HK-2 (cell line): ENCODE measurements around the gene KSR1.

Experiments
- DNase-seq: peaks from one replicate; pipeline ENCODE4 v3.0.0-alpha.2; 2018; ENCODE audit not compliant: unreplicated experiment

The KSR1 gene

DNA sequence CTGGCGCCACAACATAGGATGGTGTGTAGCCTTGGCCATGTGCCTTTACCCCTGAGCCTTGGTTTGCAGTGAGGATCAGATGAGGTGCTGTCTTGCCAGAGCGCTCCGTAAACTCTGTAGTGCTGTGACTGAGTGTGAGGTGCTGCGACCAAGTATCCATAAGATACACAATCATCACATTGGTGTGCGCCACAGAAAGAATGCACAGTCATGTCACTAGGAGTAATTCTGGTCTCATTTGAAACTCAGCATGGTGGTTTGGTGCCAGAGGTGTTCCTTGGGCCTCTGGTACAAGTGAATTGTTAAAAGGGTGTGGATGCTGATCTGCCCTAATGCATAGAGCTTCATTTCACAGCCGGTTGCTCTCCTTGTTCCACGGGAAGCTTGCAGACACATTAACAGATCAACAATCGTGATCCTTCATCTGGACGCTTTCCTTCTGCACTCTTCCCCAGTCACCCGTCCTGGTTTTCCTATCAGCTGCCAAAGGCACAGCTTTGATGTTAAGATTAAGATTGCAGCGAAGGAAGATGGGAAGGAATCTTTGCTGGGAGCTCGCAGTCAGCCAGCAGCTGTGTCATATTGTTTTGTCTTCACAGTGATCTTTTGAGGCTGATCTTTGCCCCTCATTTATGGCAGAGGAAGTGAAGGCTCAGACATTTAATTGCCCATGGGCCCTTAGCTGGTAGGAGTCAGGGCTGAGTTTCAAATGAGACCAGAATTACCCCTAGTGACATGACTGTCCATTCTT lies 79.1 kb downstream of the KSR1 start:
- no peak for DNase-seq

DNA sequence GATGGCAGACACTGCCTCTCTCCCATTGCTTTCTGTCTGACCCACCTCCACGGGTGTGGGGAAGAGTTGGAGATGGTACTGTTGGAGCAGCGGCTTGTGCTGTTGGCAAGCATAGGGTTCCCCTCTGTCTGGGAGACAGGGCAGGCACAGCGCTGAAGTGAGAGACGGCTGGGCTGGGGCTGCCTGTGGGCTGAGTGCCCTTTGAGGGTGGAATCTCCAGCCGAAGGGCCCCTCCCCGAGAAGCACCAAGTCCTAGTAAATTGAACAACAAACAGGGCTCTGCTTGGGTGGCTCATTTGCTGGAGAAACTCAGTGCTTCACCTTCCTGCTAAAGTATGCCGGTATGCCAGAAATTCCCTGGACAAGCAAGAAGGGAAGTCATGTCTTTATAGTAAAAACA lies 79.7 kb downstream of the KSR1 start:
- no peak for DNase-seq

DNA sequence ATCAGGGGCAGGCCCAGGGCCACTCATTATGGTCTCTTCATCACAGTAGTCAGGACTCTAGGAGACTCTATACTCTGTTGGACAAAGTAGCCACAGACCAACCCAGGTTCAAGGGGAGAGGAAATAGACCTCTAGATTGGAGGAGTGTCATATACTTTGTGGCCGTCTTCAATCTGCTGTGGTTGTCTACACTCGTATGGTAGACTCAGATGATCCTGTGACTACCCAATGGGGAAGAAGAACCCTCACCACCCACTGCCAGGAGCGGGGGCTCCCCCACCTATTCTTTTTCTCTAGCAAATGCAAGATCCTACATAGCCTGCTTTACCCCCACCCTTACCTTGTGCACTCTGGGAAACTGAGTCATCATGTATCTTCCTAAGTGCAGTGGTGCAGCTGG lies 80.5 kb downstream of the KSR1 start:
- no peak for DNase-seq

DNA sequence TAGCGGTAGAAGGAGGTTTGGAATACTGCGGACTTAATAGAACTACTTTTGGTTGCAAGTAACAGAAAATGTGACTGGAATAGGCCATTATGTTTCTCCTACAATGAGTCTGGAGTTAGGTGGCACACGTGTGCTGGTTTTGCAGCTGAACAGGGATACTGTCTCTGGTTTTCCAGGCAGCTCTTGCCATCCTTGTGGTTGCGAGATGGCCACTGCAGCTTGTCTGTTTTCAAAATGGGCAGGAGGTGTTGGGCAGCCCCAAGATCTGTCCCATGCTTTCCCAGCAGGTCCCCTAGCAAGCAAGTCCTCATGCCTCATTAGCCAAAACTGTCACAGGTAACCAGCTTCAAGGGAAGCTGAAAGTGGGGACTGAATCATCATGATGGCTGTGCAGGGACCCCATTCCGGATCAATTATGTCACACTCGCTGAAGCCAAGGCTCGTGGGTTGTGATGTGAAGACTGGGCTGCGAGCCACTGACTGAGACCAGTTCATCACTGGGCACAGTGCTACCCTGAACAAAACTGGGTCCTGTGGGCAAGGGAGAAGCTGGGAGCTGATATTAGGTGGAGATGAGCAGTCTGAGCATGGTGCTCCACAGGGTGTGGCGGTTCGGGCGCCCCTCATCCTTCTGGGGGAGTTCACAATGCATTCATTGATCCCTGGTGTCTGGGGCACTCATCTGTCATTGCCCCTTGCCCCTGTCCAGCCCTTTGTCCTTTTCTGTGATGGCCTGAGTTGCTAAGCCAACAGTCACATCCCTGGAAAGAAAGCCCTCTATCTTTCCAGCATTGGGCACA lies 82.1 kb downstream of the KSR1 start:
- DNase-seq: no peak

DNA sequence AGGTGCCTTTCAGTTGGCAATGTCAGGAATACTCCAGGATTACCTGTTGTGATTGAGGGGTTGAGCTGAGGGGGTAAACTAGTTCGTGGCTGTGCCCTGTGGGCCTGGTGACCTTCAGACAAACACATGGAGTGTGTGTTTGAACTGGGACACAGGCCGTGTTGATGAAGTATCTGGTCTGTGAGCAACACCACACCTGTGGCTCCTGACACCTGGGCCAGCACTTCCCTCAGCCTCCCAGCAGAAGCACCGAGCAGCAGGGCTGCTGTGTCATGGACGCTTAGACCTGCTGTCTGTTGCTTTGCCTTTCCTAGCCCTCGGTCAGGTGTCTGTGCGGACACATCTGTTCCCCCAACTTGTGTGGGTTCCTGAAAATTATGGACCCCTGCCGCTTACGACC lies 82.9 kb downstream of the KSR1 start:
- no peak for DNase-seq

DNA sequence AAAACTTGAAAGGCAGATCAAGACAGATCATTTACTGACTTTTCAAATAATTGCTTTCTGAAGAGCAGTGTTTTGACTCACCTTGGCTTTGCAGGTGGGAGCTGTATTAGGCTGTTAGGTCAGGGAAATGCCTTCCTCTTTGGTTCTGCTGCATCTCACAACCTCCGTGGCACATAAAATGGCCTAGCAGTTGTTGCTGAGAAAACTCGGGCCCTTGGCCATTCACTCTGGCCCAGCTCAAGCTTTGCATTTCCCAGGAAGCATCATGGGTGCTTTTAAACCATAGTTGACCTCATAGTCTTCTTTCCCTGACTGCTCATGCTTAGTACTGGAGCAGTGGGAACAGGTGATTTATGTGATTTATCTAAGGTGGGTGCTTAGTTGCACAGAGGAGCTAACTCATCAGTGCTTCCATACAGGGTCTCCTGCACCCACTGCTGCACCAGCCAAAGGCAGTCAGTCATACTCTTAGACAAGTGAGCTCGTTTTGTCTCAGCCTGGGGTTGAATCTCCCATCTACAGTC lies 83.6 kb downstream of the KSR1 start:
- no peak for DNase-seq

DNA sequence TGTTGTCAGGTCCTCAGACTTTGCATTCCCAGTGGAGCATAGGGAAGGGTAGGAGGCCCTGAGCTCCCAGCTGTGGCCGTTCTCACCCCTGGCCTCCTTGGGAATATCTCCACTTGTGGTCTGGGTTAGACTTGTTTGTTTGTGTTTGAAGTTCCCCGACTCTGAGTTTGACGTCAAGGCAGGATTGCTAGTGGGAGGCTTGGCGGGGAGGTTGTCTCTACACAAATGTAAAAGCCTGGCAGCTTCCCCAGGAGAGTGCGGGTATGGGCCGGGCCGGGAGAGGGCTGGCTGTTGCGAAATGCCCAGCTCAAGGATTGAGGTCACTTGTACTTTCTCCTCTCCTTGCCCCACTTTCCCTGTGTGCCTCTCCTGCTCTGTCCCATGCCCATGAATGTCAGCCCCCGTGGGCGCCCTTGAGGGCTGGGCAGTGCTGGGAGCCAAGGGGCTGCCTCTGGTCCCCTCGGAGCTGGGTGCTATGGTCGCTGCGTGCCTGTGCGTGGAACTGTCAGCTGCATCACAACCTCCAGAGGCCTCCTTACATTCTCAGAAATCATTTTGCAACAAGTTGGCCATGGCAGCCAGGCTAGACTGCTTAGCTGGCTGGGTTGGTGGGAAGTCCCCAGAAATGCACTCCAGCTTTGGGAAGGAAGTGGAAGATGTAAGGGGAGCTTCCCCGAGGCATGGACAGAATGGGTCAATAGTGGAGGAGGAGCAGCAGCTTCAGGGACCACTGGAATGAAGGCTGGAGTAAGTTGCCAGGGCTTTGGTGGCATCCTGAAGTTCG lies 84.3 kb downstream of the KSR1 start:
- no peak for DNase-seq

DNA sequence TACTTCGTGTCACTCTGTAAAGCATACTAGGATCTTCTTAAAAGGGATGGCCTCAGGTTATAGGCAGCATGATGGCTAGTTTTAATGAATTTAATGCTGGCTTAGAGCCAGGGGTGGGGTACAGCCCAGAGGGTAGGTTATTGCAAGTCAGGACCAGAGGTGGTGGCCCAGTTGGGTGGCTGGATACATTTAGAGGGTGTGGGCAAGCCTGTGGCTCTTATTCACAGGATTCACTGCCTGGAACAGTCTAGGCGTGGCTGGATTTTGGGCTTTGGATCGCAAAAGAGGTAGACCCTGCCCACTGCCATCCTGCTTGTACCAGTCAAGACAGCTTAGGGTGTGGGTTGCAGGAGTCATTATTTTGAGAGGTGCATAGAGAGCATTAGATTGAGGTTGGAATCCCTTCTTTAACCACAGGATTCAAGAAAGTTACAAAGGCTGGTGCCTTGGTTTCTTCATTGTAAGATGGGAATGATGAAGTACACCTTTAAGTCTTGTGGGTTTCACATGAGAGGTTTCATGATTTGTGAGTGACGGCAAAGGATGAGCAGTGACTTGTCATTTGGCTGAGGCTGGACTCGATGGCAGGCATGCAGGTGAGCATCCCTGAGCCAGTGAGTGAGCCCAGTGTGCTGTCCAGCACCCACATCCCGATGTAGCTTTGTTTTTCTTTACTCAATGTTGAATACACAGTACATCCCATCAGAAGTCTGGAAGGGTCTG lies 85.2 kb downstream of the KSR1 start:
- no peak for DNase-seq

DNA sequence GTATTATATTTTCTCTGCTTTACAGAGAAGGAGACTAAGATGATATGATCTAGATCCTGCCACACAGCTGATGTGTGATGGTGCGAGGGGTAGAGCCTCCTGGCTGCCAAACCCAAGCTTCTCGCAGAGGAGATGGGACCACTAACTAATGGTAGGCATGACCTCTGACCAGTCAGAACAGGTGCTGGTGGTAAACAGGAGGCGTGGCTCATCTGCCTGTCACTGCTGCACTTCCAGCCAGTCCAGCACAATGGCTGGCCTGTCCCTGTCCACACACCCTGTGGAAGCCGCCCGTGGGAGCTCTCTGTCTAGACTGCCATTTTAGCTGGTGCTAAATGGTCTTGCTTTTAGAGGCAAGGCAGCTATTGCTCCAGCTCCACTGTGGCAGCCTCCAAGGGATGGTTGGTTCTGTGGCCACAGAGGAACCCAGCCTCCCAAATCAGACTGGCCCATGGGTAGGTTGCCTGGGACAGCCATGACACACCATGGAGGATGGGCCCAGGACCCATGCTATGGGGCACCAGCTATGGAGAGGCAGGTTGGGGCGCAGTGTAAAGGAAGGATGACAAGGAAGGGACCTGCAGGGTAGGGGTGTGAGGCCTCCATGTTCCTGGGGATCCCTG lies 86.7 kb downstream of the KSR1 start:
- DNase-seq: no peak

DNA sequence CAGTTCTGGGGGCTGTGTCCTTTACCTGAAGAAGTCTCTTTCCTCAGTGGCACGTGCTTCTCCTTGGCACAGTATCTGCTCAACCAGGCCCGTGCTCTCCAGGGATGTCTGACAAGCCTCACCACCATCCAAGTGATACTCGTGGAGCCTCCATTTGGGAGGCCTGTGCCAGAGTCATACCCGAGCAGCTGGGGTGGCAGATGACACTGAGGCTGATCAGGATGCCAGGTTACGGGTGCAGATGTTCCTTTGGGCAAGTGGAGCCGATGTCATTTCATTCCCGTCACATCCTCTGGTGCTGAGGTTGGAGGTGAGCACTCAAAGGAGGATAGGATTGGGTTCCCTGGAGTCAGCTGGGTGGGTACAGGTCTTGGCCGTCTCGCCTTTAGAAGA lies 87.2 kb downstream of the KSR1 start:
- no peak for DNase-seq

DNA sequence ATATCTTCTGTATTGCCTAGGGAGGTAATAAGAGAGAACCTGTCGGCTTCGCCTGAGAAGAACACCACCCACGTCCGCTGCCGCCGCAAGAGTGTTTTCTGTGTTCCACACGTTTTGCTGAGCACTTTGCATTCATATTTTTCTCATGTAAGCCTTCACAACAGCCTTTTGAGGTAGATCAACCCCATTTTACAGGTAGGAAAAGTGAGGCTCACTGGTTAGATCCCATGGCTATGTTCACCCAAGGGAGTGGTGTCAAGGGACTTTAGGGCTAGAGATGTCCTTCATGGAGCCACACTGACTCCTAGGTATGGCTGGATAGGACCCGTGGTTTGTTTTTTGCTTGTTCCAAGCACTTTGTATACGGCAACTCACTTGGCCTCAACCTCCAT lies 87.7 kb downstream of the KSR1 start:
- DNase-seq: no peak

DNA sequence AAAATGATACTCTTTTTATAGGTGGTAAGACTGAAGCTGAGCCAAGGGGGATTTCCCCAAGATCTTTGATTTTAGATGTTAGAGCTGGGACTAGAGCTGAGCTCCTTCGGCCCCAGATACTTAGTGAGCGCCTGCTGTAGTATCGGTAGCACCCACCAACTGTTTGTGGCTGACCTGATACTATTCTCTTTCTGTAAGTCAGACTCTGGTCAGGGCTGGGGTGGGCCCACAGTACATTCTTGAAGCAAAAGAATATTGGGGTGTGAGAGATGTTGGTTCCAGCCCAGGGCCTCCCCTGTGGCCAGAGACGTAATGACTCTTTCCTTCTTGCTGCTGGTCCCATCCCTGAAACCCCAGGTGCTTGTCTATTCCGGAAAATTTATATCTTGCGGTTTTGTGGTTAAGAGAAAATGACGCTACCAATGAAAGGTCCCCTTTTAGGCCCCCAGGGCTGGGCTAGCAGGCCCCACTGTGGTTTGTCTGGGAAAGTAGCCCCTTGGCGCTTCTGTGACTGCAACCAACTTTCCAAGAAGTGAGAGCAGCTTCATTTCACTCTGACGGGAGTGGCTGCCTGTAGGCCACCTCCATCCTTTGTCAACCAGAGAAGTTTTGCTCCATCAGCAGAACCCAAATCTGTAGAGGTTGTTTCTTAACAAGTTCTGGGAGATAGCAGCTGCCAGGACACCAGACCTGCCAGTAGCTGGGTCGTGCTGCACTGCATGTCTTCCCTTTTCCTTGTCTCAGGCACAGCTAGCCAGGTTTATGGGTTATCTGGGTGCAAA lies 88.3 kb downstream of the KSR1 start:
- DNase-seq: no peak

DNA sequence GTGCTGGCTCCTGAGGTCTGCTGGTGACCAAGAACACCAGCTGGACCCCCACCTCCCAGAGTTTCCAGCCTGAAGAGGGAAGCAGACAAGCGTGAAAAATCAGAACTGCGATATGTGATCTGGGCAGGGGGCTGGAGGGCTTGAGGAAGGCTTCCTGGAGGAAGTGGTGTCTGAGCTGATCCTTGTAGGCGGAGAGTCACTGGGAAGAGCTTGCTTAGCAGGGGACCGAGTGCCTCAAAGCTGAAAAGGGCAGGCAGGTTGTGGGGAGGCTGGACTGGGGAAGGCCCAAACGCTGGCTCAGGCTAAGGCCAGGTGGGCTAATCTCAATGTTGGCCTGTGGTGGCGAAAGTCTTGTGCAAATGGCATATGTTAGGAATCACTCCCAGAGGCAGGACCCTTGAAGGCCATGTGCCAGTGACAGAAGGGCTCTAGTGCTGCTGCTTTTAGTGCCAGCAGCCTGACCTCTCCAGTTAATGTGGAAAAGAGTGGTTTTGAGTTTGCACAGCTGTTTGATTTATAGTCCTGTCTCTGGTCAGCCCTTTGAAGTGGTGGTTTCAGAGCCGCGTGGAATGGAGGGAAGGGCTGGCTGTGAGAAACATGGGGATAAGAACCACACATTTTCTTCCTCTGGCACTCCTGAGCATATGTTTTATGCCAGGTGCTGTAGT lies 89.4 kb downstream of the KSR1 start:
- DNase-seq: no peak

DNA sequence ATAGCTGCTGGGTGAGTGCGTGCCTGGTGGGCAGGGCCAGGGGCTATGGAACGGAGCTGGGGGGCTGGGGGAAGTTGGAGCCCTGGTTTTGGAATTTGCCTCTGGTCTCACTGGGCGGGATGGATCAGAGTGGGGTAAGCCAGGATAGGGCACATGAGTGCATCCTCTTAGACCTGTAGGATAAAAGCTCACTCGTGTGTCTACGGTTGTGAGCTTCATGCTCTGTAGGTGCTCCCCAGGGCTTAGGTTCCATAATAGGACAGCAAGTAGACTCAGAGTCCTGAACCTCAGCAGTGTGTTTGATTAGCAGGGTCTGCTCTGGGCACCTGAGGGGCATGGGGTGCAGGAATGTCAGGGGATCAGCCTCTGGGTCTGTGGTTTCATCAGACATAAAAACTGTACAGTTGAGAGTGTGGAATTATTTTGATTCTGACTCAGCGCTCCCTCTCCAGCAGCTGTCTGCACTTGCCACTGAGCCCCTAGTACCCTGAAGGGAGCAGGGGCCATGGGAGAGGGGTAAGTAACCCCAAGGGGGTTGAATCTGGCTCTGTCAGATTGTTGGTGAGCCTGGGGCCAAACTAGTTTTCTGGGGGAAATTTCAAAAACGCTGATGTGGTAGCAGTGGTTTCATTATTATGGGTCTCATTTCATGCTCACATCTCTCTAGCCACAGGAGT lies 90.5 kb downstream of the KSR1 start:
- DNase-seq: no peak

DNA sequence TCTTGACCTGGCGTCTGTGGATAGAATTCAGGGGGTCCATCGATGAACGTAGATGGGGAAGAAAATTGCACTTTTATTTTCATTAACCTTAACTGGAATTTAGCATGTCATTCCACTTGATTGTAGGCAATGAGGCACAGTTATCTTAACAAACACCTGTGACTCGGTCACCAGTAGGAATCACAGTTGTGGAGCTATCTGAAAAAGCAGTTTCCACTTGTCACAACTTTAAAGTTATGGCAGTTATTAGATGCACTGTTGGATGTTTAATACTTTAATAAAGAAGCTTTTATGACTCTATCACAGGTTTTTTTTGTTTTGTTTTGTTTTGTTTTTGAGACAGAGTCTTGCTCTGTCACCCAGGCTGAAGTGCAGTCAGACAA lies 91.0 kb downstream of the KSR1 start:
- DNase-seq: no peak

DNA sequence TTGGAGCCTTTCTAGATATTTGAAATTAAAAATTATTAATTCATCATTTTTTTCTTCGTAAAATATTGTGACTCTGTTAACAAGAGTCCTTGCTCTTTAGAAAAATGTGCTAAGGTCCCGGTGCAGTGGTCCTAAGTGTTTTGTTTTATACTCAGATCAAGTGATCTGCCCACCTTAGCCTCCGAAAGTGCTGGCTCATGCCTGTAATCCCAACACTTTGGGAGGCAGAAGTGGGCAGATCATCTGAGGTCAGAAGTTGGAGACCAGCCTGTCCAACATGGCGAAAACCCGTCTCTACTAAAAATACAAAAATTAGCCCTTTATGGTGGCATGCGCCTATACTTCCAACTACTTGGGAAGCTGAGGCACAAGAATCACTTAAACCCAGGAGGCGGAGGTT lies 92.1 kb downstream of the KSR1 start:
- no peak for DNase-seq

DNA sequence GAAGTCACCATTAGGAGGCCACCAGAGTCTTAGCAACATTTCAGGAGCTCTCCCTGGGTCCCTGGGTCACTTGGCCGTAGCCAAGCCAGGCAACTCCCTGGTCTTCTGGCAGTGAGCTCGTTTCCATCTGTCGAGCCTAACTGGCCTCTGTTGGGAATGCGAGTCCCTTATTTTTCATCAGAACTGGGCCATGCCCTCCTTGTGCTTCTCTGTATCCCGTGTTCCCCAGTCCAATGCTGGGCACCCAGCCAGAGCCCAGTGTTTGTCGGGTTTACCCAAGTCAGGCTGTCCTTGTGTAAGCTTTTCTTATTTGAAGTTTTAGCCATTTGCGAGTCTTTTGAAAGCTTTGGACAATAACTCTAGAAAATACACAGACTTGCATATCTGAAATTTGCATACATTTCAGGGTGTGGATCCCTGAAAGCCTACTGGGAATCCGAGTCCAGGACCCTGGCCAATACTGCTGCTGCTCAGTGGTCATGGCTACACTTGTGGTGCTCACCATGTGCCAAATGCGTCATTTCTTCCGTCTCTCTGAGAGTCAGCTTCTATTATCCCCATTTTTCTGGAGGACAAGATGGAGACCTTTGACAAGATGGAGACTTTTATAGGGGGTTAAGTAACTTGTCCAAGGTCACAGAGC lies 93.1 kb downstream of the KSR1 start:
- DNase-seq: no peak

DNA sequence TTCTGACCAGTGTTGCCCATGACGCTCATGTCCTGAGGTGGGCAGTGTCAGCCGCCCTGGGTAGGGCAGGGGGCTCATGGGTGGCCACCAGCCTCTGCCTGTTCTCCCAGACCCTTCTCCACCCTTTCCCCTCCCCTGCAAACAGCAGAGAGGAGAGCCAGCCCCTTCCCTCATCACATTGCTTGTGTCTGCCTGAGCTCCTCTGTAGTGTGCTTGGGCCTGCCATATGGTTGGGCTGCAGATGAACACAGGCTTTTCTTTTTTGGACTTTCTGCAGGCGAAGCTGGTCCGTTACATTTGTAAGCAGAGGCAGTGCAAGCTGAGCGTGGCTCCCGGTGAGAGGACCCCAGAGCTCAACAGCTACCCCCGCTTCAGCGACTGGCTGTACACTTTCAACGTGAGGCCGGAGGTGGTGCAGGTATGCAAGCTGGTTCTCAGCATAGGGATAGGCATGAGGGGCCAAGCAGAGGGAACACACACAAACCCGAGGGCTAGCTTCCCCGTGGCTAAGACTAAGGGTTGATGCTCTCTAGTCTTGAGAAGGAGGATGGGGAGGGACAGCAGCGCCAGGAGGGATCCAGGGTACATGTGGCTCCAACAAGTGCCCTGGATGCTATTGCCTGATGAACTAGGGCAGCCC lies 94.2 kb downstream of the KSR1 start:
- no peak for DNase-seq
